PC-9 (cell line): ENCODE measurements around the gene TP53. TPM values are rescaled to one million over a fixed set of nuclear protein-coding genes. Genes with fewer than 3 reads are reported as not detected.

ENCODE experiments used
- BruUV-seq: library from RNA; stranded (reverse); fragments of 400-500 nt; replicated peaks from 2 replicates; lab custom pipeline; 2021; lab: Mats Ljungman, UMichigan
- CTCF ChIA-PET: fragments of 300-600 bp; sonication (Branson Sonifier 250); formaldehyde crosslinking; loops from one replicate; lab custom pipeline; 2022; ENCODE audit warnings: antibody characterized with exemption; lab: Charles Lee
- POLR2A ChIA-PET: fragments of 300-600 bp; sonication (Branson Sonifier 250); formaldehyde crosslinking; loops from one replicate; lab custom pipeline; 2022; ENCODE audit warnings: antibody characterized with exemption; ENCODE audit not compliant: unreplicated experiment; lab: Charles Lee
- DNase-seq, 2 experiments: peaks; one replicate each; pipeline versions ENCODE4 v3.0.0 to v3.0.0-alpha.2; 2015 to 2022; ENCODE audit warnings: mixed read lengths in 1 of 2
- H2AFZ ChIP-seq: fragments of 200-600 bp; sonication (generic); 2 replicates; pipeline ENCODE4 v1.8.1; 2017; ENCODE audit warnings: antibody characterized with exemption
- H3F3A ChIP-seq: fragments of 200-600 bp; sonication (generic); 2 replicates; pipeline ENCODE4 v1.8.1; 2017; ENCODE audit warnings: antibody characterized with exemption, mild to moderate bottlenecking, low read depth; ENCODE audit not compliant: insufficient read depth
- H3K27ac ChIP-seq: fragments of 200-600 bp; sonication (generic); 2 replicates; pipeline ENCODE4 v1.6.1; 2016; ENCODE audit warnings: mixed run types
- H3K27me3 ChIP-seq: fragments of 200-600 bp; sonication (generic); 2 replicates; pipeline ENCODE4 v1.6.1; 2016; ENCODE audit warnings: low read depth, mixed run types; ENCODE audit not compliant: insufficient read depth
- H3K36me3 ChIP-seq: fragments of 200-600 bp; sonication (generic); 2 replicates; pipeline ENCODE4 v1.6.1; 2016; ENCODE audit warnings: low read depth, mixed run types
- H3K4me1 ChIP-seq: fragments of 200-600 bp; sonication (generic); replicated peaks from 2 replicates; pipeline ENCODE4 v1.6.1; 2016; ENCODE audit warnings: mixed run types; ENCODE audit not compliant: insufficient read depth
- H3K4me2 ChIP-seq: fragments of 200-600 bp; sonication (generic); 2 replicates; pipeline ENCODE4 v1.6.1; 2017; ENCODE audit warnings: mixed run types
- H3K4me3 ChIP-seq: fragments of 200-600 bp; sonication (generic); 2 replicates; pipeline ENCODE4 v1.6.1; 2016; ENCODE audit warnings: mixed run types
- H3K79me2 ChIP-seq: fragments of 200-600 bp; sonication (generic); 2 replicates; pipeline ENCODE4 v1.6.1; 2017; ENCODE audit warnings: low read depth, mixed run types
- H3K9me2 ChIP-seq: fragments of 200-600 bp; sonication (generic); 2 replicates; pipeline ENCODE4 v1.8.1; 2017; ENCODE audit warnings: mild to moderate bottlenecking; ENCODE audit not compliant: insufficient read depth
- H3K9me3 ChIP-seq: fragments of 200-600 bp; sonication (generic); 2 replicates; pipeline ENCODE4 v1.8.1; 2016; ENCODE audit warnings: low read depth; ENCODE audit not compliant: insufficient read depth
- H4K20me1 ChIP-seq: fragments of 200-600 bp; sonication (generic); 2 replicates; pipeline ENCODE4 v1.8.1; 2017; ENCODE audit not compliant: insufficient read depth
- EZH2 ChIP-seq: fragments of 200-600 bp; sonication (generic); IDR thresholded peaks from 2 replicates; pipeline ENCODE4 v1.8.0; 2017; ENCODE audit warnings: antibody characterized with exemption, low read depth
- intact Hi-C: fragments of 100-400 bp; cut with micrococcal nuclease; formaldehyde crosslinking; loops from one replicate; pipeline ENCODE4 v1.10.0; 2022; ENCODE audit not compliant: unreplicated experiment
- total RNA-seq: library from RNA; stranded (reverse); gene quantifications from 2 replicates; pipeline ENCODE4 v1.2.3, GENCODE V29; 2021
- TF ChIP-seq, protein P1 (sequence below): fragments of 200-600 bp; sonication (generic); conservative IDR thresholded peaks from 2 replicates; pipeline ENCODE4 v1.6.1; 2017; ENCODE audit warnings: mixed run types, antibody characterized with exemption, mild to moderate bottlenecking, moderate library complexity

Gene TP53
- total RNA-seq, 1 experiment from 2014 or later: 340 TPM

DNA sequence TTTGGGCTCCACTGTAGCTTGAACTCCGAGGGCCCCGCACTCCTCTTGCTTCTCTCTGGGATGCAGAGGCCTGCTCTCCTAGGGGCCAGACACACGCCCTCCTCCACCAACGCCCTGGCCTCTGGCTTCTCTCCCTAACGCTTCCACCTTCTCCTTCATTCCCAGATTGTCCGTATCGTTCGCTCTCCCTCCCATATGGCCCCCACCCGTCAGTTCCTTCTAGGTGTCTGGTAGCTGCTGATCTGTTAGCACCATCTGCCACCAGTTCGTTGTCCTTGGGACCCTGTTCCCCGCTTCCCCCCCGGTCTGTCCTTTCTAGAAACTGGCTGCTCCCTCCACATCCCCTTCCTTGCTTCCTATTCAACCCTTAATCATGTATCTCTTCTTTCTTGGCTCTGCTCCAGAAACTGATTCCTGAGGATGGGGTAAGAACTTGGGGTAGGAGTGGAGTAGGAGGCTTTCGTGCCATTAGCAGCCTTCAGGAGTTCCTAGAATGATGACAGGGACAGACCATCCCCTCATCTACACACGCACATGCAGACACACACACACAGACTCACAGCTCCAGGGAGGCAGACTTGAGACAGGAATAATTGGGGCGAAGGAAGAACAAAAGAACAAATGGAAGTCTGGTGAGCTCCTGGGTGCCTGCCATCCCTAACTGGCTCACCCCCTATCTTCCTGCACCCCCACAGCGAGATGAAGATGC lies 32.3 kb downstream of the TP53 start:
- Histone ChIP-seq H3K4me2 (no peak overlapping the region), H3K4me1 (no peaks in the 10 kb centered on the region), H3K4me3 (no peak overlapping the region), H3K9me3 (no peaks in the 10 kb centered on the region), H3K79me2 (no peaks in the 10 kb centered on the region), H3K27me3 (peaks cover 11% of the 10 kb centered on the region), H2AFZ (no peak overlapping the region), H3K27ac (no peak overlapping the region), H3K36me3 (no peaks in the 10 kb centered on the region), H3K9me2 (no peaks in the 10 kb centered on the region), H4K20me1 (no peaks in the 10 kb centered on the region), H3F3A (peaks cover 4% of the 10 kb centered on the region; the same call in 1 of the 2 replicates)
- no peak for TF ChIP-seq EZH2
- TF ChIP-seq, protein P1, sequence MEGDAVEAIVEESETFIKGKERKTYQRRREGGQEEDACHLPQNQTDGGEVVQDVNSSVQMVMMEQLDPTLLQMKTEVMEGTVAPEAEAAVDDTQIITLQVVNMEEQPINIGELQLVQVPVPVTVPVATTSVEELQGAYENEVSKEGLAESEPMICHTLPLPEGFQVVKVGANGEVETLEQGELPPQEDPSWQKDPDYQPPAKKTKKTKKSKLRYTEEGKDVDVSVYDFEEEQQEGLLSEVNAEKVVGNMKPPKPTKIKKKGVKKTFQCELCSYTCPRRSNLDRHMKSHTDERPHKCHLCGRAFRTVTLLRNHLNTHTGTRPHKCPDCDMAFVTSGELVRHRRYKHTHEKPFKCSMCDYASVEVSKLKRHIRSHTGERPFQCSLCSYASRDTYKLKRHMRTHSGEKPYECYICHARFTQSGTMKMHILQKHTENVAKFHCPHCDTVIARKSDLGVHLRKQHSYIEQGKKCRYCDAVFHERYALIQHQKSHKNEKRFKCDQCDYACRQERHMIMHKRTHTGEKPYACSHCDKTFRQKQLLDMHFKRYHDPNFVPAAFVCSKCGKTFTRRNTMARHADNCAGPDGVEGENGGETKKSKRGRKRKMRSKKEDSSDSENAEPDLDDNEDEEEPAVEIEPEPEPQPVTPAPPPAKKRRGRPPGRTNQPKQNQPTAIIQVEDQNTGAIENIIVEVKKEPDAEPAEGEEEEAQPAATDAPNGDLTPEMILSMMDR: no peak
- intact Hi-C loops: no loop called here
- ChIA-PET POLR2A (no interaction called here), CTCF (no interaction called here)
- BruUV-seq: no TSS peak
- DNase-seq: no peak

DNA sequence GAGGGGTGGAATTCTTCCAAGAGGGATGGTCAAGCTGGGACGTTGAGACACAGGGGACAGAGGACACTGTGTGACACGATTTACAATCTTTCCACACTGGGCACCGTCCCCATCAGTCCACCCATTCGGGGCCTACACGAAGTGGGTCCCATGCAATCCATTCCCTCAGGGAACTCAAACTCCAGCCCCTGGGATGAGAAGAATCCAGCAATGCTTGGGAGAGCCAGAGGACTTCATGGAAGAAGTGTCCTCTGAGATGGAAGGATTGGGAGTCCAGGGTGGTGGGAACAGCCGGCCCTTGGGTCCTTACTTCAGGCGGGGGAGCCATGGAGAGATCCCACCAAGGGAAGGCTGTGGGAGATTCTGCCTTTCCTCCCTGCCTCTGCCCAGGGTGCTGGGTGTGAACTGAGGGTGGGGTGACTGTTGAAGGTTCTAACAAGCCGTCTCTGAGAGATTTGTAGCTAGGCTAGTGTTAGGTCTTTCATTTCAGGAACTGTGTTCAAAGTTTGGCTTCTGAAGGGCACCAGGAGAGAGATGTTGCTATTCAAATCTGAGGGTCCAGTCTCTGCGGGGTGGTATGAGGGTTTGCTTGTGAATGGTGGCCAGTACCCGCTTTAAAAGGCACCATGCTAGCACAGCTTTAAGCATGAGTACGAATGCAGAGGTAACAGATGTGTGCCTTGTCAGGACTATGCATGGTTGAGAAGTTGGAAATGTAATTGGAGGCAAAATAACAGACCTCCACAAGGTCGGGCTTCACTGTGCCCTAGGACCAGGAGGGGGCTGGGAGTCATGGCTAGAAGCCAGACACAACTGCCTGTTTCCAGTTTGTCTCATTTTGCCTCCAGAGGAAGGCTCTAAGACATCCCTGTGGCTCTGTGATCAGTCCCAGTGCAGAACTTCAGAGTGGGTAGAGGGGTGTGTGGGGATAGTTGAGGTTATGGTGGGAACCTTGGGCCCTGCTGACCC lies 34.6 kb downstream of the TP53 start:
- Histone ChIP-seq H3K4me2 (no peak overlapping the region), H3K4me3 (no peak overlapping the region), H3K27me3 (peaks cover 11% of the 10 kb centered on the region), H3K79me2 (no peaks in the 10 kb centered on the region), H3K27ac (no peak overlapping the region), H3F3A (peaks cover 5% of the 10 kb centered on the region; the same call in 1 of the 2 replicates), H3K36me3 (no peaks in the 10 kb centered on the region), H3K9me3 (no peaks in the 10 kb centered on the region), H2AFZ (no peak overlapping the region), H3K9me2 (no peaks in the 10 kb centered on the region), H3K4me1 (no peaks in the 10 kb centered on the region), H4K20me1 (no peaks in the 10 kb centered on the region)
- POLR2A ChIA-PET: no interaction called here
- TF ChIP-seq EZH2: no peak
- TF ChIP-seq, protein P1: no peak
- DNase-seq: no peak
- intact Hi-C loops: no loop called here
- CTCF ChIA-PET: no interaction called here
- BruUV-seq: no TSS peak

DNA sequence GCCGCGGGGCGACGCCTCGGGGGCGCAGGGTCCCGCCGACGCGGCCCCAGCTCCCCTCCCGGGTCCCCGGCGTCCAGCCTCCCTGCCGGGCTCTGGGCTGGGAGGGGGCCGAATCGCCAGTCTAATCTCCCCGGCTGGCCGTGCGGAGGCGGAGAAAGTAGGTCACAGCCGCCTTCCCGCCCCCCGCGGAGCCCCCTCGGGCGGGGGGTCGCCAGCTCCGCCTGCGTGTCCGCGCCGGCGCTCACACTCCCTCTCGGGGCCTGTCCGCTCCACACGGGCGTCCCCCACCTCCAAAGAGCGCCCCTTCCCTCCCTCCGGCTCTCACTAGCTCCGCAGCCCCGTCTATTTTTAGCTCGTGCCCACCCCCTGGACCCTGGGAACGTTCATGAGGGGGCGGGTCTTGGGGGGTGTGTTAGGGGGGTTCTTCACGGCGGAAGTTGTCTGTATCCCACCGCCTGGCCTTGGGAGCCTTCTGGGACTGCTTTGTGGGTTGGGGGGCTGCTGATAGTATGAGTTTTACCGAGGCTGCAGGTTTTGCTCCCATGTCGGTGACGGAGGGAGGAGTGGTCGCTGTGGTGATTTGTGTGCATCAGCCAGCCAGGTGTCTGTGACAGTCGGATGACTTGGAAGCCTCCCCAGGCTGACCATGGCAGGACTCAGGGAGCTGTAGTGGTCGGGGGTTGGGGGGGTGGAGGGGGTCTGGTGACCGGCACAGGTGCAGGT lies 35.5 kb downstream of the TP53 start:
- no peak overlapping the region for H3K4me2 ChIP-seq
- H3K36me3 ChIP-seq: no peaks in the 10 kb centered on the region
- H3K4me1 ChIP-seq: no peaks in the 10 kb centered on the region
- no peak for TF ChIP-seq EZH2
- TF ChIP-seq, protein P1: no peak
- DNase-seq: no peak
- peaks cover 5% of the 10 kb centered on the region; the same call in 1 of the 2 replicates for H3F3A ChIP-seq
- no TSS peak for BruUV-seq
- no peaks in the 10 kb centered on the region for H3K79me2 ChIP-seq
- H4K20me1 ChIP-seq: no peaks in the 10 kb centered on the region
- H3K9me3 ChIP-seq: no peaks in the 10 kb centered on the region
- no peaks in the 10 kb centered on the region for H3K9me2 ChIP-seq
- peaks cover 11% of the 10 kb centered on the region for H3K27me3 ChIP-seq
- ChIA-PET POLR2A (interaction anchor here (0.6 kb wide), 1 partner anchor 75 kb away, joined by 3 read pairs; no protein-coding TSS in a partner anchor), CTCF (interaction anchor here (0.6 kb wide), 2 partner anchors 66 to 295 kb away, joined by 3 to 10 read pairs; no protein-coding TSS in a partner anchor)
- no peak overlapping the region for H2AFZ ChIP-seq
- intact Hi-C loops: no loop called here
- H3K4me3 ChIP-seq: no peak overlapping the region
- H3K27ac ChIP-seq: no peak overlapping the region
